GM12878 (cell line): ENCODE results near the gene EHBP1L1. TPM values are rescaled to one million over a fixed set of nuclear protein-coding genes. Genes with fewer than 3 reads are reported as not detected.

ENCODE experiments used
- BMI1 ChIP-seq: fragments of 450-650 bp; IDR thresholded peaks from 2 replicates; pipeline ENCODE4 v1.6.1; 2016; ENCODE audit warnings: mild to moderate bottlenecking, moderate library complexity, borderline replicate concordance
- BRCA1 ChIP-seq: IDR thresholded peaks from 2 replicates; pipeline ENCODE4 v1.6.1; 2011; ENCODE audit warnings: low read depth, low read length, improper control_type of control experiment
- DPF2 ChIP-seq: fragments of 450-650 bp; IDR thresholded peaks from 2 replicates; pipeline ENCODE4 v1.6.1; 2017; ENCODE audit warnings: mild to moderate bottlenecking
- ESRRA ChIP-seq: IDR thresholded peaks from 2 replicates; pipeline ENCODE4 v1.6.1; 2012; ENCODE audit warnings: mild to moderate bottlenecking, low read length, improper control_type of control experiment
- PKNOX1 ChIP-seq: fragments of 450-650 bp; IDR thresholded peaks from 2 replicates; pipeline ENCODE4 v1.6.1; 2016; ENCODE audit warnings: mild to moderate bottlenecking
- PRDM15 ChIP-seq: fragments of 450-650 bp; formaldehyde crosslinking; IDR thresholded peaks from 2 replicates; pipeline ENCODE4 v1.4.0; 2020; ENCODE audit warnings: mild to moderate bottlenecking, moderate library complexity
- RELB ChIP-seq: fragments of 450-650 bp; IDR thresholded peaks from 2 replicates; pipeline ENCODE4 v1.6.1; 2017; ENCODE audit warnings: low read depth, mild to moderate bottlenecking, moderate library complexity
- RUNX3 ChIP-seq: IDR thresholded peaks from 2 replicates; pipeline ENCODE4 v1.6.1; 2012; ENCODE audit warnings: low read length, inconsistent platforms
- SKIL ChIP-seq: fragments of 450-650 bp; IDR thresholded peaks from 2 replicates; pipeline ENCODE4 v1.6.1; 2017; ENCODE audit warnings: mild to moderate bottlenecking, low read depth, inconsistent platforms; ENCODE audit not compliant: poor library complexity, severe bottlenecking
- polyA plus RNA-seq, 11 experiments: library from polyadenylated mRNA; depleted of rRNA in 4 of 11; unstranded in 6 of 11; stranded (reverse) in 5 of 11; fragments of >200 nt; fragmentation: Nextera tagmentation in 4 of 11; fragmentation: Illumina TruSeq in 1 of 11; extraction: Ambion mirVana in 4 of 11; extraction: Trizol in 1 of 11; gene quantifications; 1 replicate in 1 of 11; 2 replicates in 10 of 11; pipeline versions ENCODE4 v1.2.1 to v1.2.3, GENCODE V29; 2011 to 2016; ENCODE audit warnings: inconsistent platforms in 2 of 11, missing spikeins in 2 of 11, low read depth in 1 of 11
- total RNA-seq, 4 experiments: library from RNA; depleted of rRNA in 3 of 4; stranded (reverse); fragments of >200 nt in 3 of 4; fragmentation: Illumina TruSeq in 1 of 4; extraction: Trizol in 1 of 4; gene quantifications; 2 replicates each; pipeline versions ENCODE4 v1.2.1 to v1.2.3, GENCODE V29; 2013 to 2021
- TF ChIP-seq, protein P1 (sequence below): fragments of 450-650 bp; IDR thresholded peaks from 2 replicates; pipeline ENCODE4 v1.6.1; 2017; ENCODE audit warnings: antibody characterized with exemption, mild to moderate bottlenecking, moderate library complexity
- TF ChIP-seq, protein P2 (sequence below): fragments of 150-350 bp; IDR thresholded peaks from 2 replicates; pipeline ENCODE4 v1.6.1; 2014; ENCODE audit warnings: mild to moderate bottlenecking, low read depth, low read length
- TF ChIP-seq, protein P3 (sequence below): fragments of 450-650 bp; IDR thresholded peaks from 2 replicates; pipeline ENCODE4 v1.6.1; 2018; ENCODE audit warnings: borderline replicate concordance, mild to moderate bottlenecking; ENCODE audit not compliant: partially characterized antibody

EHBP1L1 gene
- total and polyA plus RNA-seq, 10 of the 15 experiments (the other 5 are each of a cell fraction or from before 2014, with no cell fraction given): 0.06 to 99.4 (median 32.7) TPM

- TF ChIP-seq PKNOX1 (peak; percentile 100), PRDM15 (CRISPR knock-in tag) (no peak), RELB (peak; percentile 100), DPF2 (peak; percentile 98), BRCA1 (no peak; the same call in 1 of the 2 replicates), RUNX3 (no peak), BMI1 (no peak), SKIL (no peak), ESRRA (no peak)
- TF ChIP-seq, protein P1, sequence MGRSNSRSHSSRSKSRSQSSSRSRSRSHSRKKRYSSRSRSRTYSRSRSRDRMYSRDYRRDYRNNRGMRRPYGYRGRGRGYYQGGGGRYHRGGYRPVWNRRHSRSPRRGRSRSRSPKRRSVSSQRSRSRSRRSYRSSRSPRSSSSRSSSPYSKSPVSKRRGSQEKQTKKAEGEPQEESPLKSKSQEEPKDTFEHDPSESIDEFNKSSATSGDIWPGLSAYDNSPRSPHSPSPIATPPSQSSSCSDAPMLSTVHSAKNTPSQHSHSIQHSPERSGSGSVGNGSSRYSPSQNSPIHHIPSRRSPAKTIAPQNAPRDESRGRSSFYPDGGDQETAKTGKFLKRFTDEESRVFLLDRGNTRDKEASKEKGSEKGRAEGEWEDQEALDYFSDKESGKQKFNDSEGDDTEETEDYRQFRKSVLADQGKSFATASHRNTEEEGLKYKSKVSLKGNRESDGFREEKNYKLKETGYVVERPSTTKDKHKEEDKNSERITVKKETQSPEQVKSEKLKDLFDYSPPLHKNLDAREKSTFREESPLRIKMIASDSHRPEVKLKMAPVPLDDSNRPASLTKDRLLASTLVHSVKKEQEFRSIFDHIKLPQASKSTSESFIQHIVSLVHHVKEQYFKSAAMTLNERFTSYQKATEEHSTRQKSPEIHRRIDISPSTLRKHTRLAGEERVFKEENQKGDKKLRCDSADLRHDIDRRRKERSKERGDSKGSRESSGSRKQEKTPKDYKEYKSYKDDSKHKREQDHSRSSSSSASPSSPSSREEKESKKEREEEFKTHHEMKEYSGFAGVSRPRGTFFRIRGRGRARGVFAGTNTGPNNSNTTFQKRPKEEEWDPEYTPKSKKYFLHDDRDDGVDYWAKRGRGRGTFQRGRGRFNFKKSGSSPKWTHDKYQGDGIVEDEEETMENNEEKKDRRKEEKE: no peak
- TF ChIP-seq, protein P2, sequence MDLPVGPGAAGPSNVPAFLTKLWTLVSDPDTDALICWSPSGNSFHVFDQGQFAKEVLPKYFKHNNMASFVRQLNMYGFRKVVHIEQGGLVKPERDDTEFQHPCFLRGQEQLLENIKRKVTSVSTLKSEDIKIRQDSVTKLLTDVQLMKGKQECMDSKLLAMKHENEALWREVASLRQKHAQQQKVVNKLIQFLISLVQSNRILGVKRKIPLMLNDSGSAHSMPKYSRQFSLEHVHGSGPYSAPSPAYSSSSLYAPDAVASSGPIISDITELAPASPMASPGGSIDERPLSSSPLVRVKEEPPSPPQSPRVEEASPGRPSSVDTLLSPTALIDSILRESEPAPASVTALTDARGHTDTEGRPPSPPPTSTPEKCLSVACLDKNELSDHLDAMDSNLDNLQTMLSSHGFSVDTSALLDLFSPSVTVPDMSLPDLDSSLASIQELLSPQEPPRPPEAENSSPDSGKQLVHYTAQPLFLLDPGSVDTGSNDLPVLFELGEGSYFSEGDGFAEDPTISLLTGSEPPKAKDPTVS: peak; percentile 78; the same call in 1 of the 2 replicates
- TF ChIP-seq, protein P3, sequence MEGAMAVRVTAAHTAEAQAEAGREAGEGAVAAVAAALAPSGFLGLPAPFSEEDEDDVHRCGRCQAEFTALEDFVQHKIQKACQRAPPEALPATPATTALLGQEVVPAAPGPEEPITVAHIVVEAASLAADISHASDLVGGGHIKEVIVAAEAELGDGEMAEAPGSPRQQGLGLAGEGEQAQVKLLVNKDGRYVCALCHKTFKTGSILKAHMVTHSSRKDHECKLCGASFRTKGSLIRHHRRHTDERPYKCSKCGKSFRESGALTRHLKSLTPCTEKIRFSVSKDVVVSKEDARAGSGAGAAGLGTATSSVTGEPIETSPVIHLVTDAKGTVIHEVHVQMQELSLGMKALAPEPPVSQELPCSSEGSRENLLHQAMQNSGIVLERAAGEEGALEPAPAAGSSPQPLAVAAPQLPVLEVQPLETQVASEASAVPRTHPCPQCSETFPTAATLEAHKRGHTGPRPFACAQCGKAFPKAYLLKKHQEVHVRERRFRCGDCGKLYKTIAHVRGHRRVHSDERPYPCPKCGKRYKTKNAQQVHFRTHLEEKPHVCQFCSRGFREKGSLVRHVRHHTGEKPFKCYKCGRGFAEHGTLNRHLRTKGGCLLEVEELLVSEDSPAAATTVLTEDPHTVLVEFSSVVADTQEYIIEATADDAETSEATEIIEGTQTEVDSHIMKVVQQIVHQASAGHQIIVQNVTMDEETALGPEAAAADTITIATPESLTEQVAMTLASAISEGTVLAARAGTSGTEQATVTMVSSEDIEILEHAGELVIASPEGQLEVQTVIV: peak; percentile 95
Measured at GRCh38 chr11:65615229-65615949, 39.5 kb downstream of the EHBP1L1 start, which contains the start of gene PCNX3 (continued).
